GM18520 (cell line): ENCODE data around the gene ICE2.

Experiments
- ATAC-seq: cut with Tn5 transposase; IDR thresholded peaks from one replicate; pipeline ENCODE4 v1.9.1; 2021; ENCODE audit not compliant: unreplicated experiment

The ICE2 gene, protein sequence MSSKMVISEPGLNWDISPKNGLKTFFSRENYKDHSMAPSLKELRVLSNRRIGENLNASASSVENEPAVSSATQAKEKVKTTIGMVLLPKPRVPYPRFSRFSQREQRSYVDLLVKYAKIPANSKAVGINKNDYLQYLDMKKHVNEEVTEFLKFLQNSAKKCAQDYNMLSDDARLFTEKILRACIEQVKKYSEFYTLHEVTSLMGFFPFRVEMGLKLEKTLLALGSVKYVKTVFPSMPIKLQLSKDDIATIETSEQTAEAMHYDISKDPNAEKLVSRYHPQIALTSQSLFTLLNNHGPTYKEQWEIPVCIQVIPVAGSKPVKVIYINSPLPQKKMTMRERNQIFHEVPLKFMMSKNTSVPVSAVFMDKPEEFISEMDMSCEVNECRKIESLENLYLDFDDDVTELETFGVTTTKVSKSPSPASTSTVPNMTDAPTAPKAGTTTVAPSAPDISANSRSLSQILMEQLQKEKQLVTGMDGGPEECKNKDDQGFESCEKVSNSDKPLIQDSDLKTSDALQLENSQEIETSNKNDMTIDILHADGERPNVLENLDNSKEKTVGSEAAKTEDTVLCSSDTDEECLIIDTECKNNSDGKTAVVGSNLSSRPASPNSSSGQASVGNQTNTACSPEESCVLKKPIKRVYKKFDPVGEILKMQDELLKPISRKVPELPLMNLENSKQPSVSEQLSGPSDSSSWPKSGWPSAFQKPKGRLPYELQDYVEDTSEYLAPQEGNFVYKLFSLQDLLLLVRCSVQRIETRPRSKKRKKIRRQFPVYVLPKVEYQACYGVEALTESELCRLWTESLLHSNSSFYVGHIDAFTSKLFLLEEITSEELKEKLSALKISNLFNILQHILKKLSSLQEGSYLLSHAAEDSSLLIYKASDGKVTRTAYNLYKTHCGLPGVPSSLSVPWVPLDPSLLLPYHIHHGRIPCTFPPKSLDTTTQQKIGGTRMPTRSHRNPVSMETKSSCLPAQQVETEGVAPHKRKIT

DNA sequence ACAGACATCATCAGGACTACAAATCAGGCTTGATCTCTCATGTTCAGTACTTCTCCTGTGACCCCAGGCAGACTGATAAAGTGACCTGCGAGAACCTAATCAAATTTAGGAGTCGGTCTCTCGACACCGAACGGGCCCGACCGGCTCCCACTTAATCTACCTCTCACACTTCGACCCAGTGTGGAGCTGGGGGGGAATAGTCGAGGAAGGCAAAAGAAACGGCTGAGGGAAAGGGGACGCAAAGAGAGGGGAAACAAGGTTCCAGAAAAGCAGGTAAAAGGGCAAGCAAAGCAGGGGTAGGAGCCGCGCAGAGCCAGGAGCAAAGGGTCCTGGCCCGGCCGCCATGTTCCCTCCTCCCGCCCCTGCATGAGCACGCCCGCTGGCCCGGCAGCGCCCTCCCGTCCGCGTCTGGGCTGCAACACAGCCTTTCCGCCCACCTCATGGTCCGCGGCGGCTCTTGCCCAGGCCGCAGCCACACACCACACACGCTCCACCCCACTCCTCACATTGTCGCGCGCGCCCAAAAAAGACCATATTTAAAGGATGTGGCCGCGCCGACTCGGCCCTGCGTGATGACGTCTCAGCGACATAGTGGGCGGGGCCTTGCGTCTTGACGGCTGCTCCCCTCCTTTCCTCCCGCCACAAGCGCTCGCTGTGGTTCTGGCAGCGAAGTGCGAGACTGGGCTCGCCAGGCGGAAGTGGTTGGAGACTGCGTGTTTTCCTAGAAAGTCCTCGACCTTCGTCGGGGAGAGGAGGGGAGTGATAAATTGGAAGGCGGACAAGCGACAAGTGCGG, at the start of gene ICE2:
TSS of gene ICE2 (minus strand) at position 577 of the 795 bp plus-strand sequence. CDS start 1,165 bp downstream, outside the sequence.
- peak; percentile 75 for ATAC-seq

DNA sequence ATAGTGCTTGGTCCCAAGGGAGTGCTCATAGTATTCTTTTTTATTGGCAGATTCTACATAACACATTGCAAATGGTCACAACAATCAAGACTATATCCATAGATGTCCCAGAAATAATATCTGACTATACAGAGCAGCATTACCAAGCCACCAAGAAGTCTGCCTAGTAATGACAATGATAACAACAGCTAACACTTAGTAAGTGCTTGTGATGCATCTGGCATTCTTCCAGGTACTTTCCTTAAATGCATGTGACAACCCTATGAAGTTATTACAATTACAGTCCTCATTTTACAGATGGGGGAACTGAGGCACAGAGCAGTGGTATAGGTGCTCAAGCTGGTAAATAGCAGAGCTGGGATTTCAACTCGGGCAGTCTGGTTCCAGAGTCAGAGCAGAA, 49.6 kb upstream of the ICE2 start:
- ATAC-seq: no peak

DNA sequence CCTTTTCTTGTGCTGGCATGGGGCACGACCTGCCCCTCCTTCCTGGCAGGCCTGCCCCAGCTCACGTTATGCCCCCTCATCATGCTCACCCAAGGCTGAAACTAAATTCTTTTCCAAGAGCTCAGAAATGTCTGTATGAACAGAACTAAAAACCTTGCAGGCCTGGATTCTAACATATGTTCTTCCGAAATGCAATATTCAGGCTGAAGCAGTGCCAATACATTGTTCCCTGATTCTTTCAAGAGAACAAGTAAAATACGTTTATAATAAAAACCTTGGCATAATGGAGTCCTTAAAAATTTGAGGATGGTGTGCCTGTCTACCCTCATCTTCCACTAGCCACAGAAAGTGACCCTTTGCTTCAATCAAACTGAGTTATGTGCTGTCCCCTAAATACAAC, 48.5 kb upstream of the ICE2 start:
- ATAC-seq: no peak

GRCh38 chr15:60526127-60526616, 47.2 kb upstream of the ICE2 start:
- no peak for ATAC-seq

GRCh38 chr15:60525341-60526039, 46.5 kb upstream of the ICE2 start:
- no peak for ATAC-seq

GRCh38 chr15:60523056-60523455, 44.1 kb upstream of the ICE2 start:
- no peak for ATAC-seq

DNA sequence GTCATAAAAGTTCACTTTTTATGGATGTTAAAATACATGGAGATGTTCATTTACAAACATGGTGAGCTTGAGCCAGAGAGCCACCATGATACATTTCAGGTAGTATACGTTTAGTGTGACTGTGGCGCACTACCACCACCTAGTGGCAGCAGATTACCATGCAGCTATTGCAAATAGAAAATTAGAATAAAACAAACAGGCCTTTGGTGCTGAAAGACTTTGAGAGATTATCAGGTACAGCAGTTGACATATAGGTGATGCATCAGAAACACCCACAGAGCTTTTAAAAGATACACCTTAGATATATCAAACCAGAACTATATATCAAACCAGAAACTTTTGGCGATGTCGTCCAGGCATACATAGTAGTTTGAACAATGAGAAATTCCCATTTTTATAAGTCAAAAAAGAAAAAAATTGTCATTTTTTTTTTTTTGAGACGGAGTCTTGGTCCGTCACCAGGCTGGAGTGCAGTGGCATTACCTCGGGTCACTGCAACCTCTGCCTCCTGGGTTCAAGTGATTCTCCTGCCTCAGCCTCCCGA, 42.0 kb upstream of the ICE2 start:
- ATAC-seq: peak; percentile 54

- peak; percentile 59 for ATAC-seq
Observed at GRCh38 chr15:60520013-60520824, 41.3 kb upstream of the ICE2 start.

GRCh38 chr15:60519218-60519617, 40.3 kb upstream of the ICE2 start:
- no peak for ATAC-seq

DNA sequence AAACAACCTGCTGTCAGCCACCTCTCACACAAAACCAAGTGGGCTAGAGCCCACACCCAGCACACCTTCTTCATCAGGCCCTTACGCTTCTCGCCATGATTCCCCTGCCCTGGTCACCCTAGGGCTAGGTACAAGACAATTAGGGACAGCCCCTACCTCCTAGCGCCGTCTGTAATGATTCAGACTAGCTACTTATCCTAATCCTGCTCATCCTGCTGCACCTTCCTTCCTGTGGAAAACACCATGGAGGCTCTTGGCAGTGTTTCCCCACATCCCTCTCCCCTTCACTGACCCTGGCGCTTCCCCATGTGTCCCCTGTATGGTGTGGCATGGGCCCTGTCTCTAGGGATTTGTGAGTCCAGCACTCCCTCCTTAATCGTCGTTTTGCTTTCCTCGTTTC, 39.6 kb upstream of the ICE2 start:
- no peak for ATAC-seq

DNA sequence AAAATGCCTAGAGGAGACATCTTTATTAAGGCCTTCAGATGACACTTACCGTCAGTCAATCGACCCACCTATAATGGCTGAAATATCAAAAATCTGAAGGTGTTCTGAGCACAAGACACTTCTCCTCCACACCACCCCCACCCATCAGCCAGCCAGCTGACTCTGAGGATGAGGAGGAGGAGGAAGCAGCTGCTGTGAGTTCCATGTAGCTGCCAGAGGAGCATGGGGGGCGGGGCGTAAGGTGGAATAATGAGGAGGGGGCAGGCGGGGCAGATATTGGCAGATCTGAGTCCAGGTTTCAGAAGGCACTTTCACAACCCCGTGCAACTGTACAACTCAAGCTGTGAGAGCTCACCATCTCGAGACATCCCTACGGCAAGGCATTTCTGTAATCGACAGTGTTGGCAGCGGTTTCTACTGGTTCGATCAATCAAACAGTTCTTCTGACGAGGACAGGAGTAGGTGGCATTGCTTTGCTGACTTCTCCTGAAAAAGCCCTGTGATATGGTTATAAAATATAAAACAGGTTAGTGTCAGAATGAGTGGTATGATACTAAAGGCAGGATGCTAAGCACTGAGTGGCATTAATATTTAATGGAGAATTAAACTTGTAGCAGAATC, 35.4 kb upstream of the ICE2 start:
- ATAC-seq: no peak

DNA sequence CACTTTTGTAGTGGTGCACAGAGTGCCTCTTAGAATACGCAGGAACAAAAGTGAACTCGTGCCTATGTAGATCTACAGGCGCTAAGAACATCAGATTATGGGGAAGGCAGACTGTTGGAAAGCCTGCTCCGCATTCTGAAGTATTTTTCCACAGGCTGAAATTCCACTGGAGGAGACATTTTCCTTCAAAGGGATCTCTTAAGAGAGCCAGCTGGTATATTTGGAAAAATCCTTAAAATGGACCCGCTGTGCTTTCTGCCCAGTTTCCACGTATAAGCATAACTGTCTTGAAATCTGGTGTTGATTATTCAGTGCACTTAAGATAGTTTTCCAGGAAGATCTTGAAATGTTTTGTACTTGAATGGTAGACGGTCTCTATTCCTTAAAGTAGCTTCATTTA, 34.7 kb upstream of the ICE2 start:
- no peak for ATAC-seq

GRCh38 chr15:60512937-60513336, 34.0 kb upstream of the ICE2 start:
- no peak for ATAC-seq

- no peak for ATAC-seq
Observed at GRCh38 chr15:60511351-60512031, 32.5 kb upstream of the ICE2 start.

DNA sequence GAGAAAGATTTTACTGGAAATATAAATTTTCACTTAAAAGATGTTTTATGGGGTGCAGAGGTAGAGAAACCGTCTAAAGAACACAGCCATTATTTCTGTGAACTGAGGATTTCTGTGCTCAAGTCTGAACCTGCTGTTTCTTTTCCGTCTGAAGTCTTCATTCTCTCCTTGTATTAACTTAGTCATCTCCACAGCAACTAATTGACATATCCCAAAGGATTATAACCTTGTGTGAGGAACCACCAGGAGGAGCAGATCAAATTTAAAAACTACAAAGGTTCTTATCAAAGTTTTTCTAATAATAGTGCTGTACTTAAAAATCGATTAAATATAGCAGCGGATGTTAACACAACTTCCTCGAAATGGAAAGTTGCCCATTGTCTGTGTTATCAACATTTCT, 31.1 kb upstream of the ICE2 start:
- no peak for ATAC-seq

DNA sequence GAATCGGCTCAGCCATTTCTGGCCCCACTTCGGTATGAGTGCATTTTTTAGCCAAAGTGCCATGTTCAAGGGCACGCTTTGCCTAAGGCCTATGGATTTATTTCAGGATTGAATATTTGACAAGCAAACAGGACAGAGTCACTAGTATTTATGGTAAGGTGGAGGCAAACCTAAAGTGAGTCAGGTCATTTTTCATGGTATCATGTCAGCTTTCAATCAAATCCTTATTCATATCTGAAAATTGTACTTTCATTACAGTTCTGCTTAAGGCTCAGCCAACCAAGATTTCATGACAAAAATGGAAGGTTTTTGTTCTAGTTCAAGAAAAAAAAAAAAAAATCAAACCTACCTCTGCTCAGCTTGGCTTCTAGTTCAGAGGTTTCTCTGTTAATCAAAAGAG, 30.5 kb upstream of the ICE2 start:
- ATAC-seq: no peak

DNA sequence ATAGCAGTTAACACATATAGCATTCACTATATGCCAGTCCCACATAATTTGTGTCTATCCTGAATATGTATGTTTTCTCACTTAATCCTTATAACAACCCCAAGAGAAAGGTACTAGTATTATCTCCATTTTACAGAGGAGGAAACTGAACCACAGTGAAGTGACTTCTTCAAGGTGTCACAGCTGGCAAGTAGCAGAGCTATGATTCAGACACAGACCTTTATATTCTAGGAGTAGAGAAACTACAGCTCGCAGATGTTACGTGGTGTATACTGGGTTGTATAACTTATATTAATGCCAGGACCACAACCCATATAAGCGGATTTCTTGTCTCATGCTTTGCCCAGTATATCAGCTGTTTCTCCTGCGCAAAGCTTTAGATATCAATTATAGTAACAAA, 29.5 kb upstream of the ICE2 start:
- ATAC-seq: peak; percentile 9
